ENCODE results near the gene DNAH14. TPM values are rescaled to one million over a fixed set of nuclear protein-coding genes. Genes with fewer than 3 reads are reported as not detected.

The DNAH14 gene
- total RNA-seq, 4 donors from 2014 or later, result 1.5 to 14.1 (median 3.3) TPM

DNA sequence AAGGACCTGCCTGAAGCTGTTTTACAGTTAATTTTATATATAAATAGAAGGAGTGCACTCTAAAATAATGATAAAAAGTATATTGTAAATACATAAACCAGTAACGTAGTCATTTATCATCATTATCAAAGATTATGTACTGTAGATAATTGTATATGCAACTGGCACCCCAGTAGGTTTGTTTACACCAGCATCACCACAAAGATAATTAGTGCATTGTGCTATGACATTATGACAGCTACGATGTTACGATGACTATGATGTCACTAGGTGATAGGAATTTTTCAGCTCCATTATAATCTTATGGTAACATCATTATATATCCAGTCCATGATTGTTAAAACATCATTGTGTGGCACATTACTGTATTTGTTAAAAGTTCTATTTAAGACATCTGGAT is 313.1 kb downstream of the DNAH14 start:
- TF ChIP-seq, protein P1, sequence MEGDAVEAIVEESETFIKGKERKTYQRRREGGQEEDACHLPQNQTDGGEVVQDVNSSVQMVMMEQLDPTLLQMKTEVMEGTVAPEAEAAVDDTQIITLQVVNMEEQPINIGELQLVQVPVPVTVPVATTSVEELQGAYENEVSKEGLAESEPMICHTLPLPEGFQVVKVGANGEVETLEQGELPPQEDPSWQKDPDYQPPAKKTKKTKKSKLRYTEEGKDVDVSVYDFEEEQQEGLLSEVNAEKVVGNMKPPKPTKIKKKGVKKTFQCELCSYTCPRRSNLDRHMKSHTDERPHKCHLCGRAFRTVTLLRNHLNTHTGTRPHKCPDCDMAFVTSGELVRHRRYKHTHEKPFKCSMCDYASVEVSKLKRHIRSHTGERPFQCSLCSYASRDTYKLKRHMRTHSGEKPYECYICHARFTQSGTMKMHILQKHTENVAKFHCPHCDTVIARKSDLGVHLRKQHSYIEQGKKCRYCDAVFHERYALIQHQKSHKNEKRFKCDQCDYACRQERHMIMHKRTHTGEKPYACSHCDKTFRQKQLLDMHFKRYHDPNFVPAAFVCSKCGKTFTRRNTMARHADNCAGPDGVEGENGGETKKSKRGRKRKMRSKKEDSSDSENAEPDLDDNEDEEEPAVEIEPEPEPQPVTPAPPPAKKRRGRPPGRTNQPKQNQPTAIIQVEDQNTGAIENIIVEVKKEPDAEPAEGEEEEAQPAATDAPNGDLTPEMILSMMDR (IDR thresholded peaks at IDR 0.05; ENCODE audit: low read depth), result no peak

DNA sequence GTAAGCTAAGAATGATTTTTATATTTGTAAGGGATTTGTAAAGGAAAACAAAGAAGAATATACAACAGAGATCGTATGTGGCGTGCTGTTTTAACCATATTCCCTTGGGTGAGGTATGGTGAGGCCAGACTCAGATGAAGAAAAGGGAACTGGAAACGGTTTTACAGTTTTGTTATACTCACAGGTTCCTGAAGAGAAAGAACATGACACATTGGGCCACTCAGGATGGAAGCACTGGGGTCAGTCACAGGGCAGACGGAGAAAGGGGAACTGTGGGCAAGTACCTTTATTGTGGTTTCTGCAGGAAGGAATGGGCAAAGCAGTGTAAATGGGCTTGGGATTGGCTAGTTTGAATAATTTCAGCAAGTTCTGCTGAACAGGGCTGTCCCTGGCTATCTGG is 321.0 kb downstream of the DNAH14 start:
- TF ChIP-seq, protein P1 (IDR thresholded peaks at IDR 0.05; ENCODE audit: low read depth), result no peak

GRCh38 chr1:225253173-225253572 is 323.7 kb downstream of the DNAH14 start:
- TF ChIP-seq, protein P1 (IDR thresholded peaks at IDR 0.05; ENCODE audit: low read depth), result no peak

DNA sequence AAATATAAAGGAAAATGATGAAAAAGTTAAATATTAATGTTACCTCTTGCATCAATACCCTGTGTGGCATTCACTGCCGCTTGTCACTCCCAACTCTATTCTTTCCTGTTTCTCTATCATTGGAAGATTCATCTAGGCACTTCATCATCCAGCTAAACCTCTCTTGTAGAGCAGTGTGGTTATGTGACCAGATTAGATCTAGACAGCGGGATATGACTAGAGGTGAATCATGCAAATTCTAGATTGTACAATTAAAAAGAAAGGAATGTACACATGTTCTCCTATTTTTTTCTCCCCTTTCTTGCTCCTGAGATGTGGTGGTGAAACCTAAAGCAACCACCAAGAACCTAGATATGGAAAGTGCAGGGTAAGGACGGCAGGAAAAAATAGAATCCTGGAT is 324.3 kb downstream of the DNAH14 start:
- TF ChIP-seq, protein P1 (IDR thresholded peaks at IDR 0.05; ENCODE audit: low read depth), result no peak

- TF ChIP-seq, protein P1 (IDR thresholded peaks at IDR 0.05; ENCODE audit: low read depth), result no peak
These were observed 325.2 kb downstream of the DNAH14 start for GRCh38 chr1:225254676-225255075.

GRCh38 chr1:225257081-225257480 is 327.6 kb downstream of the DNAH14 start:
- TF ChIP-seq, protein P1 (IDR thresholded peaks at IDR 0.05; ENCODE audit: low read depth), result no peak

GRCh38 chr1:225258811-225259210 is 329.3 kb downstream of the DNAH14 start:
- TF ChIP-seq, protein P1 (IDR thresholded peaks at IDR 0.05; ENCODE audit: low read depth), result no peak
